GM23248 (cell line): ENCODE data around the gene GTF2IRD1.

Experiments used
- EZH2 ChIP-seq: fragments of 200-600 bp; sonication (generic); IDR thresholded peaks from 2 replicates; pipeline ENCODE4 v1.6.1; 2018; ENCODE audit warnings: antibody characterized with exemption, mild to moderate bottlenecking; ENCODE audit not compliant: insufficient read depth, poor library complexity, severe bottlenecking
- EZH2phosphoT487 ChIP-seq: fragments of 200-600 bp; sonication (generic); IDR thresholded peaks from 2 replicates; pipeline ENCODE4 v1.6.1; 2018; ENCODE audit warnings: antibody characterized with exemption, moderate library complexity, mild to moderate bottlenecking, low read depth; ENCODE audit not compliant: insufficient read depth

DNA sequence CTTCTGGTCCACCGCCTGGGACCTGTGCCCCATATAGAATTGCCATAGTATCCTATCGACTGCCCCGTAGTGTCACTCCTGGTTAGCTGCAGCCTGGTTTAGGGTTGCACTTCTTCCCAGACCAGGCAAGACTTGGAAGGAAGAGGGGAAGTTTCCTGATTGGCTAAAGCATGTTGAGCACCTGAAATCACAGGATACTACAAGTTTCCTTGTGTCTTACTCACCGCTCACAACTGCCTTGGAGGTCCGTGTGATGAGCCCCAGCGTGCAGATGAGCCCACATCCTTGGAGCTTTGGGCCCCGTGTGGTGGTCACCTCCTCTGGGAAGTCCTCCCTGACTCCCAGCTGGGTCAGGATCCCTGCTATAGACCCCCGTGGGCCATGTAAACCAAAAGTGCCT lies 129.9 kb downstream of the GTF2IRD1 start:
- TF ChIP-seq EZH2phosphoT487 (no peak), EZH2 (no peak)
